GM21515 (cell line): ENCODE results near the gene DISP2.
A peak's percentile ranks its signal among the peaks of the same experiment; 100 is the strongest.

ENCODE experiments used
- ATAC-seq: cut with Tn5 transposase; IDR thresholded peaks from one replicate; pipeline ENCODE4 v1.9.1; 2021; ENCODE audit not compliant: unreplicated experiment

DISP2 gene

GRCh38 chr15:40357723-40358470, at the start of gene DISP2:
TSS of gene DISP2 (plus strand) at chr15:40358219. CDS start at chr15:40358322, 103 bp downstream.
- peak; percentile 72 for ATAC-seq

GRCh38 chr15:40309344-40309862, 48.6 kb upstream of the DISP2 start:
- ATAC-seq: no peak

- ATAC-seq: no peak
These were observed 47.7 kb upstream of the DISP2 start for GRCh38 chr15:40310001-40310959.

GRCh38 chr15:40310993-40311392, 47.0 kb upstream of the DISP2 start:
- no peak for ATAC-seq

- no peak for ATAC-seq
These were observed 45.5 kb upstream of the DISP2 start for GRCh38 chr15:40312370-40313158.

- ATAC-seq: no peak
These were observed 44.3 kb upstream of the DISP2 start for GRCh38 chr15:40313531-40314398.

GRCh38 chr15:40314723-40315276, 43.2 kb upstream of the DISP2 start:
- no peak for ATAC-seq

GRCh38 chr15:40316931-40317330, 41.1 kb upstream of the DISP2 start:
- no peak for ATAC-seq

- ATAC-seq: no peak
These were observed 40.4 kb upstream of the DISP2 start for GRCh38 chr15:40317580-40317979.

GRCh38 chr15:40320409-40320808, 37.6 kb upstream of the DISP2 start:
- no peak for ATAC-seq

- no peak for ATAC-seq
These were observed 37.1 kb upstream of the DISP2 start for GRCh38 chr15:40320931-40321371.

GRCh38 chr15:40322531-40323238, 35.3 kb upstream of the DISP2 start:
- no peak for ATAC-seq

- ATAC-seq: peak; percentile 86
These were observed 34.6 kb upstream of the DISP2 start, which contains the start of gene INAFM2 for GRCh38 chr15:40323239-40323952. TSS of gene INAFM2 (plus strand) at chr15:40323692. CDS start at chr15:40324056, 364 bp downstream.

GRCh38 chr15:40323953-40324937, 33.8 kb upstream of the DISP2 start:
- ATAC-seq: peak; percentile 2

GRCh38 chr15:40325188-40325587, 32.8 kb upstream of the DISP2 start:
- ATAC-seq: no peak

- ATAC-seq: no peak
These were observed 32.3 kb upstream of the DISP2 start for GRCh38 chr15:40325700-40326099.

GRCh38 chr15:40327457-40327856, 30.6 kb upstream of the DISP2 start:
- ATAC-seq: no peak
